ENCODE results near the gene MSRB2.
"Not testable (repeated sequence)": the region's sequence is repeated elsewhere in the genome, so short reads cannot be mapped to it uniquely, and the experiment has no call there.

MSRB2 gene

GRCh38 chr10:23070092-23070912 lies 25.1 kb upstream of the MSRB2 start:
- DNase-seq: not testable (repeated sequence)

DNA sequence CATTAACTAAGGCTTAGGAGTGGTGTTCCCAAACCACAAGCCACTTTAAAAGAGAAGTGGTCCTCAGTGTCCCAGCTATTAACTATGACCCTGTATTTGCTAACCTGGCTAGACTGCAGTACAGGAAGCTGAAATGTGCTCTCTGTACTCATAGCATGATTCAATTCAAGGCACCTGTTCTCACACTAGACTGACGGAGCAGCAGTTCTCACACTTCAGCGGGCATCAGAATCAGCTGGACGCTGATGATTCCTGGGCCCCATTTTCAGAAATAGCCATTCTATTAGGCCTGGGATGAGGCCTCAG lies 24.5 kb upstream of the MSRB2 start:
- DNase-seq: no peak

- not testable (repeated sequence) for DNase-seq
Observed at GRCh38 chr10:23072593-23072992, 22.8 kb upstream of the MSRB2 start.

DNA sequence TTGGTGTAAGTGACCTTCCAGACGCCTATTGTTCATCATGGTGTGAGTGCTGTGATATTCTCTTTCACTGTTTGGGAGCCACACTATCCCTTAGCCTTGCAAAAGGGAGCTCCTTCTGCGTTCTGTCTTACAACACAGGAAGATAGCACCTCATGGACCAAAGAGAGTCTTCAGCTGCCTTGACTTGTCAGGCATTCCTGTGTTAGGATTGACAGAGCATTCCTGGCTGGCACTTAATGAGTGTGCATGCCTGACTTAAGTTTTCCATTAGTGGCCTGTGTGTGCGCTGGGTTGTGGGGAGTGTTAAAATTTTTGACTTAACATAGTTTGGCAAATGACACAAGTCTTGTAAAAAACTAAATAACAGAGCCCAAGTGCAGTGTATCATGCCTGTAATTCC lies 21.9 kb upstream of the MSRB2 start:
- no peak for DNase-seq

GRCh38 chr10:23075672-23076071 lies 19.7 kb upstream of the MSRB2 start:
- no peak for DNase-seq

DNA sequence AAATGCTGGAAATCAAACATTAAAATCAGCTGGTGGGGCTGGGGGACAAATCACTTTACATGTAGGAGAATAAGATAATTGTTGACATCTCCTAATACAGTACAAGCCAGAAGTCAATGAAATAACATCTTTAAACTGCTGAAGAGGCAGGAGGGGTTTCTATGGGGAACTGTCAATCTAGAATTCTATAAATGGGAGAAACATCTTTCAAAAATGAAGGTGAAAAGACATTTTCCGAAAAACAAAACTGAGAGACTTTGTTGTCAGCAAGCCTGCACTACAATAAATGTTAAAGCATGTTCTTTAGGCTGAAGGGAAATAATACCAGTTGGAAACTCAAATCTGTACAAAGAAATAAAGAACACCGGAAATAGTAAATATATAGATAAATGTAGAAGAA lies 17.3 kb upstream of the MSRB2 start:
- no peak for DNase-seq

GRCh38 chr10:23079700-23080099 lies 15.7 kb upstream of the MSRB2 start:
- DNase-seq: no peak

DNA sequence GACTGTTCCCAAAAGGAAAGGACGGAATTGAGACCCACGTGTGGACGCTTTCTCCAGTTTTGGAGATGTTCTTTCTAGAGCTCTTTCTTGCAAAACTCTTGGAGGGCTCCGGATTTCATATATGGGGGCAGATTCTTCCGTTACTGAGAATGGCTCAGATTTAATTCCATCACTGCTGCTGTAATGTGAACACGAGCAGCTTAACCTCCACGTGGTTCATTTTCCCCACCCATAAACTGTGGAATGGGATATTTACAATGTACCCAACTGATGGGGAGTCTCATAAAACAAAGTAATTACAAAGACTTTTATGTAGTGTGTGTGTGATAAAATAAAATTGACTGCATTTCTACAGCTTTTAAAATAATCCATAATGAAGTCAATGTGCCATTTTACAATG lies 15.1 kb upstream of the MSRB2 start:
- no peak for DNase-seq

- DNase-seq: no peak
Observed at GRCh38 chr10:23081221-23081750, 14.1 kb upstream of the MSRB2 start.

GRCh38 chr10:23081891-23082290 lies 13.5 kb upstream of the MSRB2 start:
- no peak for DNase-seq

- DNase-seq: peak; percentile 40
Observed at GRCh38 chr10:23088609-23089008, 6.8 kb upstream of the MSRB2 start.

DNA sequence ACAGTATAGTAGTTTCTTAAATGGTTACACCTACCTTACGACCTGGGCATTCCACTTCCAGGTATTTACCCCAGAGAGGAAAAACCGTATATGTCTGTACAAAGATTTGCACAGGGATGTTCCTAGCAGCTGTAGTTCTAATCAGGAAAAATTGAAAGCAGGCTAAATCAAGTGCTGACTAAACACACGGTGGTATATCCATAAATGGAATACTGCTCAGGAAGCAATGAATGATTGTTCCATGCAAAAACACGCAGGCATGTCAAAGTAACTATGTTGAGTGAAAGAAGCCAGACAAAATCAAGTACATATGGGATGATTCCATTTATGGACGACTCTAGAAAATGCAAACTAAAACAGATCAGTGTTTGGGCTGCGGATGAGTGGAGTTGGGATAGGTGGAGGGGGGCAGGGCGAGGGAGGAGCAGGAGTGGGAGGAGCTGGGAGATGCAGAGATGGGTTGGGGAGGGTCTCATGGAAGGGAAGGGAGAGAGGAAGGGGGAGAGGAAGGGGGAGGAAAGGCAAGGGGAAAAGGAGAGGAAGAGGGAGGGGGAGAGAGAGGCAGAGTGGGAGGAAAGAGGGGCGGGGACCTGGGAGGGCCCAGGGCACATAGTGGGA lies 484 bp upstream of the MSRB2 start:
- no peak for DNase-seq

GRCh38 chr10:23095966-23096801 lies 805 bp downstream of the MSRB2 start:
- DNase-seq: peak; percentile 56

DNA sequence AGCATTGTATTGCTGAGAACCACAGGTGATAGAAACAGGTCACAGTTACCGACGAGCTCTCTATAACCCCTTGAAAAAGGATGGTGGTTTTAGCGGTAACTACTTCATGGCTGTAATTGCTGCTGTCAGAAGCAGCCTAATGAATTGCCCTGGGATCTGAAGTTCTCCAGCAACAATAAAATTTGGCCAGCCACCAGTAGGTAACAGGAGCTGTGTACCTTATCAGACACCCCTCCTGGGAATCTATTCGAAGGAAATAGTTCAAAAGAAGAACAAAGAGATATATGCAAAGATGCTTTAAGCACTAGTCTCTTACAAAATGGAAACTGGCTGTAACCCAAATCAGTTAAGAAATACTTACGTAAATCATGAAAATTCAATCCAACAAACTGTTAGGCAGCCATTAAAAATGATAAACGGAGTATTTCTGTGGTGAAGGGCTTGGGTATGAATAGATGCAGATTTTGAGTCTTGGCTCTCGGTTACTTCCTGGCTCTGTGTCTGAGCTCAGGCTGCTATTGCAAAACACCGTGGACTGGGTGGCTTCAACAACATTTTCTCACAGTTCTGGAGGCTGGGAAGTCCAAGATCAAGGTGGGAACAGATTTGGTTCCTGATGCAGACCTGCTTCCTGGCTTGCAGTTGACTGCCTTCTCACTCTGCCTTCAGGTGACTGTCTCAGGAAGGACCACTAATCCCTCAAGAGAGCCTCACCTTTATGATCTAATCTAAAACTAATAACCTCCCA lies 1.6 kb downstream of the MSRB2 start:
- DNase-seq: peak; percentile 83

- DNase-seq: no peak
Observed at GRCh38 chr10:23099079-23099478, 3.7 kb downstream of the MSRB2 start.

GRCh38 chr10:23099816-23100215 lies 4.4 kb downstream of the MSRB2 start:
- peak; percentile 7 for DNase-seq

DNA sequence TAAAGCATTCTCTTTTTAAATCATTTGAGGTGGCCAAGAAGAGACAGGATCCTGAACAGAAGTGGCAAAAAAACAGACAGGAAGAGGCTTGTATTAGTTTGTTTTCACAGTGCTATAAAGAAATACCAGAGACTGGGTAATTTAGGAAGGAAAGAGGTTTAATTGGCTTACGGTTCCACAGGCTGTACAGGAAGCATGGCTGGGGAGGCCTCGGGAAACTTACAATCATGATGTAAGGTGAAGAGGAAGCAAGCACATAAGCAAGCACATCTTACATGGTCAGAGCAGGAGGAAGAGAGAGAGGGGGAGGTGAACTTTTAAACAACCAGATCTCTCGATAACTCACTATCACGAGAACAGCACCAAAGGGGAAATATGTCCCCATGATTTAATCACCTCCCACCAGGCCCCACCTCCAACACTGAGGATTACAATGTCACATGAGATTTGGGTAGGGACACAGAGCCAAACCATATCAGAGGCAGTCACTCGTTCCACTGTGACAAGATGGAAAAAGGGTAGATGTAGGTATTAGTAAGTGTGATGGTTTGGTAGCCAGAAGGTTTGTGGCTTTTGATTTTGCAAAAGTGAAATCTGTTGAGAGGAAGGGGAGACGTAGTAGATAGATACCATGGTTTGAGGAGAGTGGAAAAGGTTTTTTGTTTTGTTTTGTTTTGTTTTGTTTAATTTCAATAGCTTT lies 5.1 kb downstream of the MSRB2 start:
- DNase-seq: no peak

DNA sequence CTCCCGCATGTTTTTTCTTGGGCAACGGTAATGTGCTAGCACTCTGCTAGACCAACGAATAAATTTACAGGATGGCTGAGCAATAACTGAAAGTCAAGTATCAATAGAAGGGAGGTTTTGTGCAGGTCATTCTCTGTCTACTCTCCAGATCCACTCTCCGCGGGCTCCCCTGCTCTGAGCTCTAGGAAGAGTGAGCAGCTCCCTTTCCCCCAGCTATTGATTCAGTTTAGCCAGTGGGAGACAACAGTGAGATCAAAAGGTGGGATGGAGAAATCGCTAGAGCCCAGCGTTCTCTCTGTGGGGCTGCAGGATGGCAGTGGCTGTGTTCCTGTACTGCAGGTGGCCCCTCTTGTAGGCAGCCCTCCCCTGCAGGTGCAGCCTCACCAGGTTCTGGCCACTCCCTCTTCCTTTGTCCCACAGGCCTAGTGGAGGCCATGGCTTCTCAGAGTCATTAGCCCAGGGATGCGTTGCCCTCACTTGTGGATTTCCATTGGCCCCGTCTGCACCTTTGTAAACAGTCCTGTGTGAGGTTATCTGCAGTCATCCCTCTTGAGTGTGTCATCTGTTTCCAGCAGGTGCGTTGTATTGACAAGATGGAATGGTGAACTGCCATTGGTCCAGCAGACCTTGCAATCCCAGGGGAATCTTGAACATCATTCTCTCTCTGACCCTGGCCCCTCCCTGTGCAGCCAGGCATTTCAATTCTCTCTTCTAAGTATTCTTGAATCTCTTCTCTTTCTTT lies 11.1 kb downstream of the MSRB2 start:
- no peak for DNase-seq

GRCh38 chr10:23110722-23111516 lies 15.5 kb downstream of the MSRB2 start:
- no peak for DNase-seq

DNA sequence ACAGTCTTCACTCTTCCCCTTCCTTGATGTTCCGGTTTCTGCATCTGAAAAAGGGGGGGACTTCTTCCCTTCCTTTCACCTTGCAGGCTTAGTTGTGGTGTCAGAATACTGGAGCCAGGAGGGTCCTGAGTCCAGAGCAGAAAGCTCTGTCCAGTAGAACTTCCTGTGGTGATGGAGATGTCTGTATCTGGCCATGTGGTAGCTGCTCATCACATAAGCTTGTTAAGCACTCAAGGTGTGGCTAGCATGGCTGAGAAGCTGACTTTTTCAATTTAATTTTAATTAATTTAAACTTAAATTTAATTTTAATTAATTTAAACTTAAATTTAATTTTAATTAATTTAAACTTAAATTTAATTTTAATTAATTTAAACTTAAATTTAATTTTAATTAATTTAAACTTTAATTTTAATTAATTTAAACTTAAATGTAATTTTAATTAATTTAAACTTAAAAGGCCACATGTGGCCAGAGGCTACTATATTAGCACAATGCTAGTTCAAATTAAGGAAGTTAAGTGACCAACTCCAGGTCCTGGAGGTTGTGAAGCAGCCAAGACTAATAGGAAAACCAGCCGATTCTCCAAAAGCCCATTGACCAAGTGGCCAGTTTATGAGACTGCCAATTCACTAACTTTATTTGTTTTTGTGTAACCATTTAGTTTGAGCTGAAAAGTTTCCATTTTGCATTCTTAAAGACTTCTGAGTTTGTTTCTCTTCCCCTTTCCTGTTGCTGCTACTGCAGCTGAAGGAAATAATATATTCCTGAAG lies 16.3 kb downstream of the MSRB2 start:
- no peak for DNase-seq
